ENCODE data around the gene DNAJB1. TPM values are rescaled to one million over a fixed set of nuclear protein-coding genes. Genes with fewer than 3 reads are reported as not detected.
A peak's percentile ranks its signal among the peaks of the same experiment; 100 is the strongest.

The DNAJB1 gene
- total and polyA plus RNA-seq, 10 of the 15 experiments (the other 5 are each of a cell fraction or from before 2014, with no cell fraction given) = 4.8 to 65.8 (median 34.9) TPM

- ATAC-seq = peak; percentile 97
- Histone ChIP-seq H4K20me1 (ENCODE audit: control insufficient read depth, insufficient read depth) (no peaks in the 10 kb centered on the region), H3K79me2 (ENCODE audit: control insufficient read depth, insufficient read depth, low read length) (no peaks in the 10 kb centered on the region), H3K9ac (ENCODE audit: control insufficient read depth, insufficient read depth, low read length) (peak within 1 kb of the TSS; percentile 47; the same call in 1 of the 2 replicates), H3K9me3 (replicated peaks; ENCODE audit: control insufficient read depth, insufficient read depth, low read length) (no peaks in the 10 kb centered on the region), H3K4me2 (ENCODE audit: control insufficient read depth, insufficient read depth) (peak within 1 kb of the TSS; percentile 89), H3K36me3 (ENCODE audit: control insufficient read depth in 2 of 2, insufficient read depth in 2 of 2, low read length in 1 of 2) (no peaks in the 10 kb centered on the region), H3K27me3 (replicated peaks in 1 of 2; ENCODE audit: control insufficient read depth in 2 of 2, insufficient read depth in 2 of 2, low read length in 1 of 2) (no peaks in the 10 kb centered on the region), H2AFZ (ENCODE audit: control insufficient read depth, low read depth, low read length) (peak within 1 kb of the TSS; percentile 97), H3K4me1 (ENCODE audit: control insufficient read depth, insufficient read depth, low read length) (peaks cover 2% of the 10 kb centered on the region; the same call in 1 of the 2 replicates), H3K4me3 (peak within 1 kb of the TSS; percentile 80), H3K27ac (ENCODE audit: control insufficient read depth, insufficient read depth) (no peak within 1 kb of the TSS; the same call in 1 of the 2 replicates)
- DNase-seq (ENCODE audit: low read depth, low spot score) = peak; percentile 32
- intact Hi-C loops (cut with micrococcal nuclease; ENCODE audit: unreplicated experiment) (no loop called here), in situ Hi-C loops (cut with MboI) (no loop called here)
- SMC1A ChIA-PET (ENCODE audit: uncharacterized antibody, unreplicated experiment) = interaction anchor here (0.7 to 1.3 kb wide), 2 partner anchors 12 to 443 kb away, joined by 3 read pairs; no protein-coding TSS in a partner anchor
- BruUV-seq (replicated peaks) = no TSS peak
- 10% methylated on average over 36 of the region's 71 CpGs for WGBS (ENCODE audit: insufficient coverage, insufficient replicate concordance, low lambda C conversion rate, missing lambda C conversion rate)
- peak; percentile 90 for FAIRE-seq
- POLR2A ChIA-PET = interaction anchor here (0.6 to 1.2 kb wide), 3 partner anchors 9 to 102 kb away, joined by 3 to 7 read pairs (median 5); partner anchors contain the start of gene DNAJB1
- RAD21 ChIA-PET (ENCODE audit: unreplicated experiment) = interaction anchor here (1.2 kb wide), 1 partner anchor 360 kb away, joined by 4 read pairs; the partner anchor contains the start of gene ASF1B
- CTCF ChIA-PET = interaction anchor here (0.8 to 2.1 kb wide), 7 partner anchors 10 to 360 kb away, joined by 3 to 10 read pairs (median 5); partner anchors contain the start of gene ASF1B
- no peak for TF ChIP-seq HDAC6 (IDR thresholded peaks at IDR 0.05; ENCODE audit: unreplicated experiment)
- TF ChIP-seq POU2F2 (IDR thresholded peaks at IDR 0.05; ENCODE audit: borderline replicate concordance, low read depth, low read length) = no peak
- TF ChIP-seq SMAD1 (IDR thresholded peaks at IDR 0.05; ENCODE audit: low read depth, partially characterized antibody) = no peak
- TF ChIP-seq NFXL1 (IDR thresholded peaks at IDR 0.05; ENCODE audit: borderline replicate concordance) = no peak
- no peak for TF ChIP-seq CBX3 (IDR thresholded peaks at IDR 0.05; ENCODE audit: borderline replicate concordance, low read depth)
- no peak for TF ChIP-seq ELK1 (IDR thresholded peaks at IDR 0.05; ENCODE audit: low read depth, low read length)
- TF ChIP-seq USF1 (IDR thresholded peaks at IDR 0.05; ENCODE audit: borderline replicate concordance, extremely low read length, insufficient read depth, low read depth, low read length) = peak; percentile 89
- TF ChIP-seq ZNF384 (IDR thresholded peaks at IDR 0.05; ENCODE audit: borderline replicate concordance, low read depth, low read length) = no peak
- TF ChIP-seq POLR2AphosphoS5 (IDR thresholded peaks at IDR 0.05; ENCODE audit: low read length) = no peak
- TF ChIP-seq USF2 (IDR thresholded peaks at IDR 0.05; ENCODE audit: borderline replicate concordance, low read depth, low read length) = peak; percentile 61
- TF ChIP-seq BHLHE40 (IDR thresholded peaks at IDR 0.05; ENCODE audit: borderline replicate concordance in 1 of 2, low read depth in 2 of 2, low read length in 1 of 2) = peak; percentile 75 to 84
- TF ChIP-seq IRF5 (IDR thresholded peaks at IDR 0.05; ENCODE audit: borderline replicate concordance) = no peak
- TF ChIP-seq NFIC (IDR thresholded peaks at IDR 0.05; ENCODE audit: low read depth, low read length) = no peak
- TF ChIP-seq NR2C1 (IDR thresholded peaks at IDR 0.05) = no peak
- no peak for TF ChIP-seq MYC (IDR thresholded peaks at IDR 0.05; ENCODE audit: insufficient read depth, insufficient read length, insufficient replicate concordance, low read length, severe bottlenecking)
- TF ChIP-seq RELA (IDR thresholded peaks at IDR 0.05; ENCODE audit: borderline replicate concordance, partially characterized antibody) = no peak
- peak; percentile 91 for TF ChIP-seq RAD51 (IDR thresholded peaks at IDR 0.05)
These were observed 22.0 kb downstream of the DNAJB1 start, which contains the start of gene GIPC1 for GRCh38 chr19:14496029-14496833. Gene GIPC1, minus strand, starts transcription at chr19:14496127. Its CDS starts 13,151 bp downstream, at chr19:14482976.
